H9 (cell line): ENCODE data around the gene ASB18. TPM values are rescaled to one million over a fixed set of nuclear protein-coding genes. Genes with fewer than 3 reads are reported as not detected.

Experiments used
- DNase-seq: peaks from one replicate; pipeline ENCODE4 v3.0.0-alpha.2; 2017
- H2AFZ ChIP-seq: one replicate; pipeline ENCODE4 v1.6.1; 2013; ENCODE audit warnings: mild to moderate bottlenecking, low read length, control low read depth, moderate library complexity
- H2AK5ac ChIP-seq: 2 replicates; pipeline ENCODE4 v1.6.1; 2013; ENCODE audit warnings: low read length, control low read depth, mixed read lengths; ENCODE audit not compliant: insufficient read length
- H2BK120ac ChIP-seq: one replicate; pipeline ENCODE4 v1.6.1; 2013; ENCODE audit warnings: low read depth, mild to moderate bottlenecking, low read length, control low read depth, inconsistent platforms; ENCODE audit not compliant: poor library complexity, severe bottlenecking
- H2BK12ac ChIP-seq: 2 replicates; pipeline ENCODE4 v1.6.1; 2013; ENCODE audit warnings: low read length, control low read depth, mixed read lengths, low read depth; ENCODE audit not compliant: insufficient read length
- H2BK15ac ChIP-seq: 2 replicates; pipeline ENCODE4 v1.6.1; 2013; ENCODE audit warnings: low read depth, low read length, control low read depth
- H2BK20ac ChIP-seq: one replicate; pipeline ENCODE4 v1.6.1; 2013; ENCODE audit warnings: low read depth, mild to moderate bottlenecking, low read length, control low read depth, inconsistent platforms; ENCODE audit not compliant: poor library complexity, severe bottlenecking
- H2BK5ac ChIP-seq: 2 replicates; pipeline ENCODE4 v1.6.1; 2013; ENCODE audit warnings: low read length, control low read depth, mixed read lengths; ENCODE audit not compliant: insufficient read length
- H3K14ac ChIP-seq: 2 replicates; pipeline ENCODE4 v1.6.1; 2013; ENCODE audit warnings: low read length, control low read depth; ENCODE audit not compliant: insufficient read depth
- H3K18ac ChIP-seq: 2 replicates; pipeline ENCODE4 v1.6.1; 2013; ENCODE audit warnings: low read depth, mild to moderate bottlenecking, mixed read lengths, low read length, control low read depth; ENCODE audit not compliant: insufficient read length
- H3K23ac ChIP-seq: 2 replicates; pipeline ENCODE4 v1.6.1; 2013; ENCODE audit warnings: low read length, control low read depth, mixed read lengths, low read depth; ENCODE audit not compliant: insufficient read length
- H3K23me2 ChIP-seq: 2 replicates; pipeline ENCODE4 v1.6.1; 2013; ENCODE audit warnings: low read depth, mild to moderate bottlenecking, mixed read lengths, low read length, control low read depth; ENCODE audit not compliant: insufficient read length, poor library complexity, severe bottlenecking
- H3K27ac ChIP-seq: 2 replicates; pipeline ENCODE4 v1.5.1; 2013; ENCODE audit warnings: low read length, control low read depth, mixed read lengths, low read depth; ENCODE audit not compliant: insufficient read length
- H3K27me3 ChIP-seq: 2 replicates; pipeline ENCODE4 v1.6.1; 2013; ENCODE audit warnings: low read length, control low read depth, inconsistent platforms; ENCODE audit not compliant: insufficient read depth
- H3K4ac ChIP-seq: 2 replicates; pipeline ENCODE4 v1.6.1; 2013; ENCODE audit warnings: low read depth, mild to moderate bottlenecking, control low read depth, inconsistent platforms, low read length, moderate library complexity
- H3K4me1 ChIP-seq: 2 replicates; pipeline ENCODE4 v1.6.1; 2013; ENCODE audit warnings: low read length, control low read depth, inconsistent platforms; ENCODE audit not compliant: insufficient read depth
- H3K4me2 ChIP-seq: 2 replicates; pipeline ENCODE4 v1.6.1; 2013; ENCODE audit warnings: low read length, control low read depth, mixed read lengths; ENCODE audit not compliant: insufficient read length, insufficient read depth
- H3K56ac ChIP-seq: 2 replicates; pipeline ENCODE4 v1.6.1; 2013; ENCODE audit warnings: low read depth, mild to moderate bottlenecking, mixed read lengths, low read length, control low read depth; ENCODE audit not compliant: insufficient read length
- H3K79me1 ChIP-seq: 2 replicates; pipeline ENCODE4 v1.6.1; 2013; ENCODE audit warnings: low read depth, mild to moderate bottlenecking, moderate library complexity, low read length, control low read depth, inconsistent platforms; ENCODE audit not compliant: insufficient read depth, poor library complexity, severe bottlenecking
- H3K79me2 ChIP-seq: 2 replicates; pipeline ENCODE4 v1.6.1; 2013; ENCODE audit warnings: low read length, control low read depth, inconsistent platforms; ENCODE audit not compliant: insufficient read depth
- H3K9ac ChIP-seq: 2 replicates; pipeline ENCODE4 v1.6.1; 2013; ENCODE audit warnings: low read length, control low read depth, mixed read lengths; ENCODE audit not compliant: insufficient read length; ENCODE audit errors: extremely low read depth
- H3K9me3 ChIP-seq: one replicate; pipeline ENCODE4 v1.6.1; 2013; ENCODE audit warnings: low read depth, low read length, inconsistent platforms; ENCODE audit not compliant: control insufficient read depth
- H3T11ph ChIP-seq: one replicate; pipeline ENCODE4 v1.6.1; 2013; ENCODE audit warnings: mild to moderate bottlenecking, low read length, control low read depth, inconsistent platforms
- H4K20me1 ChIP-seq: one replicate; pipeline ENCODE4 v1.6.1; 2013; ENCODE audit not compliant: control insufficient read depth, insufficient read length, insufficient read depth
- H4K5ac ChIP-seq: 2 replicates; pipeline ENCODE4 v1.6.1; 2013; ENCODE audit warnings: low read depth, mild to moderate bottlenecking, mixed read lengths, low read length, control low read depth; ENCODE audit not compliant: insufficient read length
- H4K8ac ChIP-seq: replicated peaks from 2 replicates; pipeline ENCODE4 v1.6.1; 2013; ENCODE audit warnings: low read length, control low read depth, mixed read lengths, low read depth; ENCODE audit not compliant: insufficient read length
- H4K91ac ChIP-seq: 2 replicates; pipeline ENCODE4 v1.6.1; 2013; ENCODE audit warnings: low read depth, mild to moderate bottlenecking, moderate library complexity, mixed read lengths, low read length, control low read depth; ENCODE audit not compliant: insufficient read length
- H3K27ac Mint-ChIP-seq, 3 experiments: 2 replicates in 2 of 3; 3 replicates in 1 of 3; pipeline ENCODE4 v1.8.0; 2020 to 2021; ENCODE audit warnings: mixed read lengths in 3 of 3, mild to moderate bottlenecking in 1 of 3, moderate library complexity in 1 of 3
- H3K27me3 Mint-ChIP-seq: 2 replicates; pipeline ENCODE4 v1.8.0; 2021; ENCODE audit warnings: low read depth, mild to moderate bottlenecking, moderate library complexity, mixed read lengths
- H3K36me3 Mint-ChIP-seq, 3 experiments: 2 replicates in 2 of 3; 3 replicates in 1 of 3; pipeline ENCODE4 v1.8.0; 2020 to 2021; ENCODE audit warnings: low read depth in 3 of 3, mixed read lengths in 3 of 3; ENCODE audit not compliant: insufficient read depth in 1 of 3
- H3K4me1 Mint-ChIP-seq, 2 experiments: 2 replicates each; pipeline ENCODE4 v1.8.0; 2020; ENCODE audit warnings: mixed read lengths in 2 of 2
- H3K4me3 Mint-ChIP-seq, 2 experiments: 2 replicates in 1 of 2; 3 replicates in 1 of 2; pipeline ENCODE4 v1.8.0; 2020 to 2021; ENCODE audit warnings: mild to moderate bottlenecking in 2 of 2, mixed read lengths in 2 of 2, moderate library complexity in 1 of 2
- H3K9me3 Mint-ChIP-seq, 2 experiments: 2 replicates in 1 of 2; 3 replicates in 1 of 2; pipeline ENCODE4 v1.8.0; 2020; ENCODE audit warnings: mild to moderate bottlenecking in 2 of 2, mixed read lengths in 2 of 2, moderate library complexity in 1 of 2
- CTCF ChIP-seq: fragments of 200-600 bp; sonication (generic); conservative IDR thresholded peaks from 3 replicates; pipeline ENCODE4 v1.8.0; 2021; ENCODE audit warnings: antibody characterized with exemption, mild to moderate bottlenecking
- WGBS: extraction: QIAGEN DNeasy Blood & Tissue Kit; methylation state at CpG from one replicate; pipeline ENCODE4 v1.1.7; 2013; ENCODE audit warnings: missing lambda C conversion rate, low lambda C conversion rate, mixed read lengths; ENCODE audit not compliant: insufficient read length; ENCODE audit errors: extremely low coverage; 5-methylcytosine and 5-hydroxymethylcytosine counted together
- total RNA-seq: library from RNA; stranded (reverse); gene quantifications from 2 replicates; pipeline ENCODE4 v1.2.1, GENCODE V29; 2021

Gene ASB18
- total RNA-seq, 1 experiment from 2014 or later: not detected

DNA sequence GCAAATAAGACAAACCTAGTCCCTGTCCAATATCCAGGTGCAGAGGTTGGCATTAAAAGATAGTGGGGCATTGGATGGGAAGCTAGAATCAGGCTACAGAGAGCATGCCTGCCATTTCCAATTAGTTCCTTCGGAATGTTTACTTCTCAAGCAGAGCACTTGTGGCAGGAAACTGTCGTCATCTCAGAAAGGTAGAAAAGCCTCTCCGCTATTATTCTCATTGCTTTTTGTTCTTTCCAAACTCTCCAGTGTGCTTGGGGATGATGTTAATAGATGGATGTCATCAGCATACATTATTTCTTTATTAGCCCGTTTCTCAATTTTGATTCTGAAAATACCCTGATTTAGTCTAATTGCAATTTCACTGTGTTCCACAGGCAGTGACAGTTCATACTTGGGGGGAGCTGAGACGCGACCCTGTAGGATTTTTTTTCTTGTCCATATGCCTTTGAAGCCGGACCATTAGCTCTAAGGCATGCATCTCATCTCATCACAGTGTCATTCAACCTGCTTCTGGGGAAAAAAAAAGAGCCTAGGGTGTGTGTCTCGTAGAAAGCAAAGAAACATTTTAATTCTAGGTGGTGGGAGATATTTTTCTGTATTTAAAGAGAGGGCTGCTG, 7.7 kb downstream of the ASB18 start:
- H4K8ac ChIP-seq: no peak overlapping the region
- H3K4me1 Mint-ChIP-seq: peaks cover 7 to 14% of the 10 kb centered on the region in 2 experiments
- H3K56ac ChIP-seq: no peak overlapping the region
- no peak overlapping the region for H2BK20ac ChIP-seq
- no peak overlapping the region for H3K4me3 Mint-ChIP-seq
- no peak overlapping the region for H3K18ac ChIP-seq
- H3K79me1 ChIP-seq: no peaks in the 10 kb centered on the region
- no peak overlapping the region for H2BK15ac ChIP-seq
- no peak overlapping the region for H2AK5ac ChIP-seq
- H3K27ac Mint-ChIP-seq: no peak overlapping the region
- H3K9me3 ChIP-seq: no peaks in the 10 kb centered on the region
- H4K5ac ChIP-seq: no peak overlapping the region
- no peak overlapping the region for H3K14ac ChIP-seq
- no peak overlapping the region for H3T11ph ChIP-seq
- H3K9ac ChIP-seq: no peak overlapping the region
- H3K4ac ChIP-seq: no peak overlapping the region
- H3K23ac ChIP-seq: no peak overlapping the region
- H3K4me1 ChIP-seq: 0 out of 2 replicates have a peak, but pooled peaks cover 2% of the 10 kb centered on the region
- no peak overlapping the region for H2BK12ac ChIP-seq
- no peak for TF ChIP-seq CTCF
- H4K91ac ChIP-seq: no peak overlapping the region
- H3K23me2 ChIP-seq: no peaks in the 10 kb centered on the region
- H3K9me3 Mint-ChIP-seq: no peaks in the 10 kb centered on the region
- no peaks in the 10 kb centered on the region for H3K79me2 ChIP-seq
- no peak overlapping the region for H2BK5ac ChIP-seq
- no peak overlapping the region for H2AFZ ChIP-seq
- H4K20me1 ChIP-seq: no peaks in the 10 kb centered on the region
- no peaks in the 10 kb centered on the region for H3K36me3 Mint-ChIP-seq
- no peak overlapping the region for H3K27ac ChIP-seq
- H3K27me3 ChIP-seq: no peaks in the 10 kb centered on the region
- no peak overlapping the region for H2BK120ac ChIP-seq
- no peak overlapping the region for H3K4me2 ChIP-seq
- WGBS: no CpG with 5 or more reads among the region's 8 CpGs
- peaks cover 3% of the 10 kb centered on the region for H3K27me3 Mint-ChIP-seq
- DNase-seq: no peak
